GM23338 (cell line): Measurements from ENCODE around the gene VWA3B. TPM values are rescaled to one million over a fixed set of nuclear protein-coding genes. Genes with fewer than 3 reads are reported as not detected.

ENCODE experiments used
- ATAC-seq: fragments of 200-7000 bp; cut with Tn5 transposase; 3 replicates; pipeline ENCODE4 v1.9.1; 2020
- DNase-seq: peaks from one replicate; pipeline ENCODE4 v3.0.0-alpha.2; 2015; ENCODE audit warnings: low spot score
- H2AFZ ChIP-seq: fragments of 200-600 bp; sonication (generic); 2 replicates; pipeline ENCODE4 v1.8.0; 2016; ENCODE audit warnings: antibody characterized with exemption, mild to moderate bottlenecking, moderate library complexity
- H3F3A ChIP-seq: fragments of 200-600 bp; sonication (generic); replicated peaks from 2 replicates; pipeline ENCODE4 v1.8.0; 2017; ENCODE audit warnings: antibody characterized with exemption, mixed run types, low read depth
- H3K27ac ChIP-seq: fragments of 200-600 bp; sonication (generic); 2 replicates; pipeline ENCODE4 v1.6.1; 2016; ENCODE audit warnings: low read depth
- H3K27me3 ChIP-seq: fragments of 200-600 bp; sonication (generic); 2 replicates; pipeline ENCODE4 v1.8.0; 2016; ENCODE audit warnings: mild to moderate bottlenecking, mixed run types, moderate library complexity; ENCODE audit not compliant: insufficient read depth
- H3K36me3 ChIP-seq: fragments of 200-600 bp; sonication (generic); 2 replicates; pipeline ENCODE4 v1.8.0; 2016; ENCODE audit warnings: mild to moderate bottlenecking; ENCODE audit not compliant: insufficient read depth
- H3K4me1 ChIP-seq: fragments of 200-600 bp; sonication (generic); 2 replicates; pipeline ENCODE4 v1.8.0; 2016; ENCODE audit warnings: mild to moderate bottlenecking, moderate library complexity; ENCODE audit not compliant: insufficient read depth
- H3K4me2 ChIP-seq: fragments of 200-600 bp; sonication (generic); 2 replicates; pipeline ENCODE4 v1.7.1; 2017; ENCODE audit warnings: mixed run types
- H3K4me3 ChIP-seq: fragments of 200-600 bp; sonication (generic); 2 replicates; pipeline ENCODE4 v1.6.1; 2016; ENCODE audit warnings: mixed run types
- H3K79me2 ChIP-seq: fragments of 200-600 bp; sonication (generic); replicated peaks from 2 replicates; pipeline ENCODE4 v1.8.0; 2017; ENCODE audit warnings: mild to moderate bottlenecking; ENCODE audit not compliant: insufficient read depth
- H3K9me2 ChIP-seq: fragments of 200-600 bp; sonication (generic); 2 replicates; pipeline ENCODE4 v1.8.0; 2017; ENCODE audit not compliant: insufficient read depth
- H4K20me1 ChIP-seq: fragments of 200-600 bp; sonication (generic); replicated peaks from 2 replicates; pipeline ENCODE4 v1.8.0; 2017; ENCODE audit warnings: mild to moderate bottlenecking; ENCODE audit not compliant: insufficient read depth
- H3K27ac Mint-ChIP-seq: 2 replicates; pipeline ENCODE4 v1.8.0; 2020; ENCODE audit warnings: inconsistent platforms, mild to moderate bottlenecking, moderate library complexity, mixed read lengths
- H3K27me3 Mint-ChIP-seq: 3 replicates; pipeline ENCODE4 v1.8.0; 2022; ENCODE audit warnings: low read depth, mild to moderate bottlenecking, moderate library complexity, mixed read lengths, inconsistent platforms; ENCODE audit not compliant: insufficient read depth, poor library complexity
- H3K36me3 Mint-ChIP-seq: 3 replicates; pipeline ENCODE4 v1.8.0; 2021; ENCODE audit warnings: low read depth, mild to moderate bottlenecking, inconsistent platforms, moderate library complexity, mixed read lengths
- H3K4me1 Mint-ChIP-seq: 3 replicates; pipeline ENCODE4 v1.8.0; 2020; ENCODE audit warnings: mild to moderate bottlenecking, inconsistent platforms, mixed read lengths
- H3K4me3 Mint-ChIP-seq: 3 replicates; pipeline ENCODE4 v1.8.0; 2021; ENCODE audit warnings: moderate library complexity, mild to moderate bottlenecking, inconsistent platforms, mixed read lengths
- H3K9me3 Mint-ChIP-seq: 3 replicates; pipeline ENCODE4 v1.8.0; 2020; ENCODE audit warnings: moderate library complexity, mild to moderate bottlenecking, inconsistent platforms, mixed read lengths
- CREB1 ChIP-seq: fragments of 250-450 bp; sonication (Bioruptor Pico); IDR thresholded peaks from 2 replicates; pipeline ENCODE4 v1.5.0; 2020; ENCODE audit warnings: low read depth, mild to moderate bottlenecking, moderate library complexity
- CTCF ChIP-seq, 2 experiments: fragments of 200-600 bp in 1 of 2; sonication (generic) in 1 of 2; conservative IDR thresholded peaks; 2 replicates each; pipeline versions ENCODE4 v1.5.1 to v1.6.1; 2016 to 2017; ENCODE audit warnings: antibody characterized with exemption in 2 of 2, low read depth in 2 of 2, mild to moderate bottlenecking in 2 of 2, moderate library complexity in 1 of 2
- ETS1 ChIP-seq: IDR thresholded peaks from 2 replicates; pipeline ENCODE4 v1.6.1; 2016; ENCODE audit warnings: antibody characterized with exemption
- EZH2 ChIP-seq: fragments of 200-600 bp; sonication (generic); IDR thresholded peaks from one replicate; pipeline ENCODE4 v1.8.0; 2017; ENCODE audit warnings: antibody characterized with exemption, mild to moderate bottlenecking, low read depth; ENCODE audit not compliant: unreplicated experiment
- EZH2phosphoT487 ChIP-seq: fragments of 200-600 bp; sonication (generic); IDR thresholded peaks from one replicate; pipeline ENCODE4 v1.8.1; 2018; ENCODE audit warnings: antibody characterized with exemption; ENCODE audit not compliant: unreplicated experiment
- JUNB ChIP-seq: IDR thresholded peaks from one replicate; pipeline ENCODE4 v1.6.1; 2016; ENCODE audit warnings: antibody characterized with exemption; ENCODE audit not compliant: unreplicated experiment
- NANOG ChIP-seq: IDR thresholded peaks from 2 replicates; pipeline ENCODE4 v1.6.1; 2016; ENCODE audit warnings: antibody characterized with exemption, borderline replicate concordance
- POLR2AphosphoS5 ChIP-seq: IDR thresholded peaks from 2 replicates; pipeline ENCODE4 v1.6.1; 2016; ENCODE audit warnings: antibody characterized with exemption, low read depth
- REST ChIP-seq: IDR thresholded peaks from one replicate; pipeline ENCODE4 v1.6.1; 2018; ENCODE audit warnings: antibody characterized with exemption; ENCODE audit not compliant: unreplicated experiment
- STAT1 ChIP-seq: IDR thresholded peaks from one replicate; pipeline ENCODE4 v1.6.1; 2016; ENCODE audit warnings: antibody characterized with exemption; ENCODE audit not compliant: unreplicated experiment
- ZNF114 ChIP-seq: fragments of 250-450 bp; sonication (Bioruptor Pico); IDR thresholded peaks from 2 replicates; pipeline ENCODE4 v1.5.0; 2020; ENCODE audit warnings: mild to moderate bottlenecking, moderate library complexity
- ZNF331 ChIP-seq: fragments of 250-450 bp; sonication (Bioruptor Pico); IDR thresholded peaks from 2 replicates; pipeline ENCODE4 v1.5.0; 2020; ENCODE audit warnings: low read depth, mild to moderate bottlenecking, moderate library complexity
- ZNF462 ChIP-seq: fragments of 250-450 bp; sonication (Bioruptor Pico); IDR thresholded peaks from 2 replicates; pipeline ENCODE4 v1.5.0; 2020; ENCODE audit warnings: mild to moderate bottlenecking, moderate library complexity
- polyA plus RNA-seq: library from polyadenylated mRNA; unstranded; fragments of >200 nt; fragmentation: Nextera tagmentation; extraction: Ambion mirVana; gene quantifications from 2 replicates; pipeline ENCODE4 v1.2.1, GENCODE V29; 2016
- total RNA-seq: library from RNA; depleted of rRNA; stranded (reverse); fragments of >200 nt; shearing (Covaris generic); gene quantifications from 2 replicates; pipeline ENCODE4 v1.2.3, GENCODE V29; 2014

The VWA3B gene
- total and polyA plus RNA-seq, 2 experiments from 2014 or later = not detected

- Histone ChIP-seq H3K4me1 (peaks cover 15% of the 10 kb centered on the region), H3F3A (no peaks in the 10 kb centered on the region), H3K27me3 (no peaks in the 10 kb centered on the region), H3K36me3 (no peaks in the 10 kb centered on the region), H3K27ac (no peak overlapping the region), H3K4me3 (no peak overlapping the region), H4K20me1 (no peaks in the 10 kb centered on the region), H3K9me2 (no peaks in the 10 kb centered on the region; the same call in 1 of the 2 replicates), H2AFZ (0 out of 2 replicates have a peak overlapping the region, but pooled peaks have one; percentile 75), H3K4me2 (no peak overlapping the region), H3K79me2 (no peaks in the 10 kb centered on the region)
- ATAC-seq (no peak), DNase-seq (no peak)
- no peaks in the 10 kb centered on the region for H3K9me3 Mint-ChIP-seq
- H3K4me3 Mint-ChIP-seq = no peak overlapping the region
- peaks cover 3% of the 10 kb centered on the region; the same call in 2 of the 3 replicates for H3K4me1 Mint-ChIP-seq
- H3K27me3 Mint-ChIP-seq = no peaks in the 10 kb centered on the region
- no peak overlapping the region for H3K27ac Mint-ChIP-seq
- TF ChIP-seq ZNF114 (CRISPR knock-in tag) = no peak
- TF ChIP-seq CTCF (conservative IDR thresholded peaks at IDR 0.05; ENCODE audit: low read depth in 2 of 2) = no peak
- no peak for TF ChIP-seq POLR2AphosphoS5
- TF ChIP-seq ZNF462 = no peak
- TF ChIP-seq JUNB = no peak
- TF ChIP-seq ZNF331 (CRISPR knock-in tag) = no peak
- no peak for TF ChIP-seq STAT1
- TF ChIP-seq REST = no peak
- TF ChIP-seq CREB1 (CRISPR knock-in tag) = no peak
- TF ChIP-seq ETS1 = no peak
- no peak for TF ChIP-seq EZH2
- TF ChIP-seq NANOG = no peak
- no peak for TF ChIP-seq EZH2phosphoT487
- no peaks in the 10 kb centered on the region for H3K36me3 Mint-ChIP-seq
Observed at GRCh38 chr2:98191883-98192282, 104.9 kb downstream of the VWA3B start.
